H1 (cell line): ENCODE results near the gene CADM1. TPM values are rescaled to one million over a fixed set of nuclear protein-coding genes. Genes with fewer than 3 reads are reported as not detected.

Experiments used
- CTCF ChIA-PET: fragments of 300-600 bp; sonication (Branson Sonifier 250); formaldehyde crosslinking; loops from one replicate; lab custom pipeline; 2021; ENCODE audit not compliant: partially characterized antibody; lab: Charles Lee
- POLR2A ChIA-PET: fragments of 300-600 bp; sonication (Branson Sonifier 250); formaldehyde crosslinking; loops from one replicate; lab custom pipeline; 2021; ENCODE audit warnings: inconsistent platforms; ENCODE audit not compliant: partially characterized antibody; lab: Charles Lee
- DNase-seq, 2 experiments: peaks; one replicate each; pipeline versions ENCODE4 v3.0.0 to v3.0.0-alpha.2; 2010 to 2022; ENCODE audit warnings: low spot score in 2 of 2, low read depth in 1 of 2, mixed read lengths in 1 of 2
- FAIRE-seq: peaks from 2 replicates; lab custom pipeline; 2011; peaks lifted over from hg19 to GRCh38; lab: Jason Lieb, UNC
- H2AFZ ChIP-seq: 2 replicates; pipeline ENCODE4 v1.8.1; 2012; ENCODE audit warnings: low read length, inconsistent platforms
- H2AK5ac ChIP-seq: 2 replicates; pipeline ENCODE4 v1.6.1; 2013; ENCODE audit warnings: low read depth, low read length
- H2BK120ac ChIP-seq: replicated peaks from 2 replicates; pipeline ENCODE3; 2013; ENCODE audit warnings: low read depth, low read length, inconsistent platforms
- H2BK12ac ChIP-seq: 2 replicates; pipeline ENCODE4 v1.6.1; 2013; ENCODE audit warnings: low read depth, low read length
- H2BK15ac ChIP-seq: 2 replicates; pipeline ENCODE4 v1.6.1; 2013; ENCODE audit warnings: low read length
- H2BK20ac ChIP-seq: 2 replicates; pipeline ENCODE4 v1.6.1; 2013; ENCODE audit warnings: low read length
- H2BK5ac ChIP-seq: 2 replicates; pipeline ENCODE4 v1.6.1; 2013; ENCODE audit warnings: low read depth, low read length
- H3K14ac ChIP-seq: 2 replicates; pipeline ENCODE4 v1.6.1; 2013; ENCODE audit warnings: inconsistent platforms; ENCODE audit not compliant: insufficient read length
- H3K18ac ChIP-seq: 2 replicates; pipeline ENCODE4 v1.6.1; 2013; ENCODE audit warnings: low read length; ENCODE audit errors: extremely low read depth
- H3K23ac ChIP-seq: 2 replicates; pipeline ENCODE4 v1.6.1; 2013; ENCODE audit warnings: inconsistent platforms; ENCODE audit not compliant: insufficient read length
- H3K23me2 ChIP-seq: 2 replicates; pipeline ENCODE4 v1.6.1; 2013; ENCODE audit warnings: low read depth, low read length
- H3K27ac ChIP-seq: 2 replicates; pipeline ENCODE4 v1.6.1; 2011; ENCODE audit warnings: low read depth, low read length, inconsistent platforms
- H3K27me3 ChIP-seq, 4 experiments: replicated peaks in 1 of 4; 1 replicate in 1 of 4; 2 replicates in 3 of 4; pipeline versions ENCODE4 v1.6.1 to v1.8.1; 2011 to 2013; ENCODE audit warnings: low read length in 3 of 4, mild to moderate bottlenecking in 3 of 4, inconsistent platforms in 2 of 4, mixed read lengths in 2 of 4, moderate library complexity in 1 of 4; ENCODE audit not compliant: control insufficient read depth in 3 of 4, insufficient read depth in 3 of 4; ENCODE audit errors: extremely low read depth in 1 of 4
- H3K36me3 ChIP-seq, 4 experiments: 2 replicates each; pipeline versions ENCODE4 v1.6.1 to v1.8.1; 2011 to 2013; ENCODE audit warnings: mild to moderate bottlenecking in 4 of 4, low read length in 3 of 4, moderate library complexity in 2 of 4, control low read depth in 1 of 4, inconsistent platforms in 1 of 4; ENCODE audit not compliant: insufficient read depth in 4 of 4, control insufficient read depth in 2 of 4
- H3K4ac ChIP-seq: replicated peaks from 2 replicates; pipeline ENCODE3; 2013; ENCODE audit warnings: low read length, low read depth, mixed read lengths, inconsistent platforms; ENCODE audit not compliant: insufficient read length
- H3K4me1 ChIP-seq, 4 experiments: replicated peaks in 1 of 4; 1 replicate in 1 of 4; 2 replicates in 3 of 4; pipeline versions ENCODE4 v1.6.1 to v1.8.1; 2011 to 2013; ENCODE audit warnings: low read length in 3 of 4, inconsistent platforms in 2 of 4, mixed read lengths in 1 of 4; ENCODE audit not compliant: insufficient read depth in 4 of 4, control insufficient read depth in 3 of 4
- H3K4me2 ChIP-seq, 2 experiments: 2 replicates each; pipeline versions ENCODE4 v1.6.1 to v1.8.1; 2011 to 2013; ENCODE audit warnings: low read depth in 2 of 2, low read length in 2 of 2, control low read depth in 1 of 2, inconsistent platforms in 1 of 2, mild to moderate bottlenecking in 1 of 2; ENCODE audit not compliant: insufficient read depth in 1 of 2
- H3K4me3 ChIP-seq, 4 experiments: fragments of 200-600, 300-600 bp in 1 of 4; sonication (generic), shearing (Covaris generic), sonication (Bioruptor Twin) in 1 of 4; 2 replicates each; pipeline versions ENCODE4 v1.5.1 to v1.8.1; 2011 to 2016; ENCODE audit warnings: low read length in 4 of 4, low read depth in 3 of 4, control low read depth in 2 of 4, inconsistent platforms in 2 of 4, mild to moderate bottlenecking in 2 of 4, mixed read lengths in 1 of 4, moderate library complexity in 1 of 4; ENCODE audit not compliant: insufficient read depth in 2 of 4; ENCODE audit errors: extremely low read depth in 1 of 4
- H3K56ac ChIP-seq: replicated peaks from 2 replicates; pipeline ENCODE3; 2013; ENCODE audit warnings: low read depth, mild to moderate bottlenecking, mixed read lengths, low read length, inconsistent platforms; ENCODE audit not compliant: insufficient read length
- H3K79me1 ChIP-seq: 2 replicates; pipeline ENCODE4 v1.6.1; 2013; ENCODE audit warnings: low read depth, low read length, control low read depth
- H3K79me2 ChIP-seq, 2 experiments: 2 replicates each; pipeline versions ENCODE4 v1.6.1 to v1.8.1; 2012 to 2013; ENCODE audit warnings: low read length in 2 of 2, mild to moderate bottlenecking in 2 of 2, inconsistent platforms in 1 of 2; ENCODE audit not compliant: insufficient read depth in 2 of 2, control insufficient read depth in 1 of 2
- H3K9ac ChIP-seq, 4 experiments: replicated peaks in 1 of 4; 1 replicate in 1 of 4; 2 replicates in 3 of 4; pipeline versions ENCODE4 v1.6.1 to v1.8.1; 2011 to 2013; ENCODE audit warnings: low read depth in 3 of 4, low read length in 3 of 4, control low read depth in 2 of 4, mild to moderate bottlenecking in 2 of 4, moderate library complexity in 2 of 4, inconsistent platforms in 1 of 4; ENCODE audit errors: extremely low read depth in 1 of 4
- H3K9me3 ChIP-seq, 2 experiments: 2 replicates each; pipeline versions ENCODE4 v1.6.1 to v1.8.1; 2012 to 2013; ENCODE audit warnings: mild to moderate bottlenecking in 2 of 2, moderate library complexity in 2 of 2, control low read depth in 1 of 2, inconsistent platforms in 1 of 2, low read depth in 1 of 2, low read length in 1 of 2, mixed read lengths in 1 of 2; ENCODE audit not compliant: insufficient read depth in 2 of 2
- H4K20me1 ChIP-seq, 2 experiments: replicated peaks in 1 of 2; 2 replicates each; pipeline versions ENCODE3 to v1.8.1; 2011 to 2013; ENCODE audit warnings: inconsistent platforms in 2 of 2, low read length in 2 of 2, mild to moderate bottlenecking in 1 of 2; ENCODE audit not compliant: insufficient read depth in 2 of 2, control insufficient read depth in 1 of 2
- H4K5ac ChIP-seq: 2 replicates; pipeline ENCODE4 v1.6.1; 2013; ENCODE audit warnings: low read length, low read depth, mixed read lengths, inconsistent platforms; ENCODE audit not compliant: insufficient read length
- H4K8ac ChIP-seq: 2 replicates; pipeline ENCODE4 v1.8.0; 2013; ENCODE audit warnings: mild to moderate bottlenecking, moderate library complexity, low read length, inconsistent platforms; ENCODE audit not compliant: insufficient read depth; ENCODE audit errors: extremely low read depth
- H4K91ac ChIP-seq: replicated peaks from 2 replicates; pipeline ENCODE3; 2013; ENCODE audit warnings: low read length, mixed read lengths, inconsistent platforms; ENCODE audit not compliant: insufficient read length
- ASH2L ChIP-seq: fragments of 200-600, 300-600 bp; sonication (generic); IDR thresholded peaks from one replicate; pipeline ENCODE4 v1.7.1; 2017; ENCODE audit warnings: low read length
- BRCA1 ChIP-seq: IDR thresholded peaks from 2 replicates; pipeline ENCODE4 v1.6.1; 2012; ENCODE audit warnings: low read depth, low read length, improper control_type of control experiment
- CHD2 ChIP-seq: IDR thresholded peaks from 2 replicates; pipeline ENCODE4 v1.6.1; 2012; ENCODE audit warnings: low read length, improper control_type of control experiment
- EZH2 ChIP-seq: fragments of 200-600 bp; sonication (generic); IDR thresholded peaks from 2 replicates; pipeline ENCODE4 v1.7.1; 2012; ENCODE audit warnings: low read depth, mild to moderate bottlenecking, moderate library complexity, low read length, inconsistent platforms; ENCODE audit not compliant: severe bottlenecking
- FOSL1 ChIP-seq: IDR thresholded peaks from 2 replicates; pipeline ENCODE4 v1.6.1; 2011; ENCODE audit warnings: mild to moderate bottlenecking, low read depth, low read length, moderate library complexity; ENCODE audit not compliant: insufficient read depth
- GABPA ChIP-seq: IDR thresholded peaks from 2 replicates; pipeline ENCODE4 v1.6.1; 2011; ENCODE audit warnings: mild to moderate bottlenecking, low read length, moderate library complexity, borderline replicate concordance; ENCODE audit not compliant: insufficient read depth
- HDAC6 ChIP-seq: IDR thresholded peaks from one replicate; pipeline ENCODE4 v1.7.1; 2012; ENCODE audit warnings: low read depth, mild to moderate bottlenecking, inconsistent platforms, low read length, moderate library complexity
- MAX ChIP-seq: IDR thresholded peaks from 2 replicates; pipeline ENCODE4 v1.6.1; 2012; ENCODE audit warnings: inconsistent platforms
- NRF1 ChIP-seq: IDR thresholded peaks from 2 replicates; pipeline ENCODE4 v1.6.1; 2011; ENCODE audit warnings: mild to moderate bottlenecking, low read depth, low read length, improper control_type of control experiment
- RBBP5 ChIP-seq: IDR thresholded peaks from 2 replicates; pipeline ENCODE4 v1.7.1; 2012; ENCODE audit warnings: low read depth, mild to moderate bottlenecking, inconsistent platforms, low read length, moderate library complexity, borderline replicate concordance
- RNF2 ChIP-seq: fragments of 200-900, 300-1000 bp; sonication (generic); IDR thresholded peaks from 2 replicates; pipeline ENCODE4 v1.7.1; 2016; ENCODE audit warnings: borderline replicate concordance, low read depth, mild to moderate bottlenecking, antibody characterized with exemption, low read length; ENCODE audit not compliant: poor library complexity, severe bottlenecking; ENCODE audit errors: missing control alignments
- SIX5 ChIP-seq: IDR thresholded peaks from 2 replicates; pipeline ENCODE4 v1.6.1; 2011; ENCODE audit warnings: mild to moderate bottlenecking, low read depth, low read length
- TAF1 ChIP-seq: IDR thresholded peaks from 2 replicates; pipeline ENCODE4 v1.6.1; 2011; ENCODE audit warnings: mild to moderate bottlenecking, low read depth, low read length
- TBP ChIP-seq: IDR thresholded peaks from 2 replicates; pipeline ENCODE4 v1.6.1; 2011; ENCODE audit warnings: low read depth, low read length, improper control_type of control experiment
- ZNF274 ChIP-seq: IDR thresholded peaks from 2 replicates; pipeline ENCODE4 v1.7.0; 2012; ENCODE audit warnings: low read length, borderline replicate concordance; ENCODE audit errors: extremely low read depth
- WGBS, 2 experiments: shearing (Covaris generic) in 1 of 2; methylation state at CpG; one replicate each; pipeline versions ENCODE4 v1.1.6 to v1.1.7; 2013 to 2015; ENCODE audit warnings: low lambda C conversion rate in 2 of 2, mixed read lengths in 2 of 2, inconsistent platforms in 1 of 2, low coverage in 1 of 2, missing lambda C conversion rate in 1 of 2; ENCODE audit not compliant: insufficient replicate concordance in 2 of 2, insufficient coverage in 1 of 2, insufficient read length in 1 of 2; ENCODE audit errors: extremely low coverage in 1 of 2, missing lambda C conversion rate in 1 of 2; 5-methylcytosine and 5-hydroxymethylcytosine counted together
- polyA plus RNA-seq, 7 experiments: library from polyadenylated mRNA; depleted of rRNA in 3 of 7; stranded (reverse) in 5 of 7; unstranded in 2 of 7; fragments of >200 nt in 5 of 7; fragments of 200-250 nt in 2 of 7; gene quantifications; 1 replicate in 5 of 7; 2 replicates in 1 of 7; 4 replicates in 1 of 7; pipeline versions ENCODE4 v1.2.1 to v1.2.3, GENCODE V29; 2011 to 2013; ENCODE audit warnings: missing spikeins in 2 of 7, mixed read lengths in 2 of 7
- total RNA-seq: library from RNA; stranded (reverse); fragmentation: NEBNext Ultra II Directional; extraction: Animal tissue kit (Norgen Biotek cat#: 25700); gene quantifications from 2 replicates; pipeline ENCODE4 v1.2.1, GENCODE V29; 2021

CADM1 gene
- total and polyA plus RNA-seq, 2 of the 8 experiments (the other 6 are each of a cell fraction or from before 2014, with no cell fraction given): 8.3 to 25.3 TPM

GRCh38 chr11:115280775-115281174 lies 223.4 kb downstream of the CADM1 start:
- no peak overlapping the region for H3K9ac ChIP-seq
- FAIRE-seq: no peak
- WGBS, 2 experiments: 86% methylated on average over 5 of the region's 5 CpGs; no CpG with 5 or more reads in 1 of the 2 experiments
- TF ChIP-seq MAX: no peak
- no peak for TF ChIP-seq ZNF274
- no peak for TF ChIP-seq TBP
- TF ChIP-seq CHD2: no peak
- TF ChIP-seq HDAC6: no peak
- TF ChIP-seq BRCA1: no peak
- no peak for TF ChIP-seq NRF1
- no peak for TF ChIP-seq FOSL1
- TF ChIP-seq TAF1: no peak
- no peak for TF ChIP-seq ASH2L
- no peak for TF ChIP-seq GABPA
- TF ChIP-seq RBBP5: no peak
- no peak for TF ChIP-seq RNF2
- TF ChIP-seq SIX5: no peak
- no peak for TF ChIP-seq EZH2

More at GRCh38 chr11:115280775-115281174, 223.4 kb downstream of the CADM1 start:
- Histone ChIP-seq H3K4me2 (no peak overlapping the region), H3K14ac (no peak overlapping the region), H4K91ac (no peak overlapping the region), H3K23me2 (no peaks in the 10 kb centered on the region), H3K56ac (no peak overlapping the region), H3K18ac (no peak overlapping the region), H3K27me3 (no peaks in the 10 kb centered on the region), H3K79me2 (no peaks in the 10 kb centered on the region), H3K23ac (no peak overlapping the region), H2BK15ac (no peak overlapping the region), H2BK12ac (no peak overlapping the region), H3K4me3 (no peak overlapping the region), H2BK20ac (no peak overlapping the region), H3K36me3 (no peaks in the 10 kb centered on the region), H3K79me1 (no peaks in the 10 kb centered on the region), H2BK5ac (no peak overlapping the region), H3K27ac (no peak overlapping the region), H3K4ac (no peak overlapping the region), H3K4me1 (peaks cover 0 to 5% (median 0%) of the 10 kb centered on the region in 4 experiments; a peak in 2 of 7 replicates), H4K20me1 (no peaks in the 10 kb centered on the region), H4K5ac (no peak overlapping the region), H2AFZ (no peak overlapping the region), H3K9me3 (no peaks in the 10 kb centered on the region), H2BK120ac (no peak overlapping the region), H4K8ac (no peak overlapping the region), H2AK5ac (no peak overlapping the region)
- no peak for DNase-seq
- ChIA-PET CTCF (interaction anchor here (0.9 to 1.8 kb wide), 3 partner anchors 10 to 64 kb away, joined by 3 to 5 read pairs (median 4); no protein-coding TSS in a partner anchor), POLR2A (no interaction called here)
